Fibroblast of upper back skin (primary cell): ENCODE results near the gene MVB12B.
A peak's percentile ranks its signal among the peaks of the same experiment; 100 is the strongest.

Experiments
- DNase-seq: peaks from one replicate; pipeline ENCODE4 v3.0.0-alpha.2; 2013

Gene MVB12B

GRCh38 chr9:126363847-126364671, 37.4 kb downstream of the MVB12B start:
- DNase-seq: peak; percentile 13

- no peak for DNase-seq
These were observed 39.2 kb downstream of the MVB12B start for GRCh38 chr9:126365780-126366179.

GRCh38 chr9:126366366-126367011, 39.9 kb downstream of the MVB12B start:
- DNase-seq: no peak

- DNase-seq: no peak
These were observed 40.5 kb downstream of the MVB12B start for GRCh38 chr9:126367139-126367538.

GRCh38 chr9:126367616-126368015, 41.0 kb downstream of the MVB12B start:
- DNase-seq: no peak

- DNase-seq: no peak
These were observed 41.4 kb downstream of the MVB12B start for GRCh38 chr9:126368020-126368419.

GRCh38 chr9:126371007-126371870, 44.6 kb downstream of the MVB12B start:
- no peak for DNase-seq

- DNase-seq: peak; percentile 40
These were observed 46.1 kb downstream of the MVB12B start for GRCh38 chr9:126372716-126373115.

- DNase-seq: peak; percentile 83
These were observed 46.6 kb downstream of the MVB12B start for GRCh38 chr9:126373241-126373640.

- DNase-seq: no peak
These were observed 47.7 kb downstream of the MVB12B start for GRCh38 chr9:126374366-126374781.

GRCh38 chr9:126375386-126375785, 48.8 kb downstream of the MVB12B start:
- peak; percentile 47 for DNase-seq

GRCh38 chr9:126376311-126377175, 49.9 kb downstream of the MVB12B start:
- no peak for DNase-seq

GRCh38 chr9:126377176-126377509, 50.5 kb downstream of the MVB12B start:
- no peak for DNase-seq

GRCh38 chr9:126377536-126377935, 50.9 kb downstream of the MVB12B start:
- no peak for DNase-seq

- DNase-seq: no peak
These were observed 52.1 kb downstream of the MVB12B start for GRCh38 chr9:126378761-126379160.

GRCh38 chr9:126379661-126380360, 53.2 kb downstream of the MVB12B start:
- DNase-seq: peak; percentile 49

- DNase-seq: no peak
These were observed 53.8 kb downstream of the MVB12B start for GRCh38 chr9:126380447-126380846.

GRCh38 chr9:126381195-126381594, 54.6 kb downstream of the MVB12B start:
- no peak for DNase-seq

- no peak for DNase-seq
These were observed 56.9 kb downstream of the MVB12B start for GRCh38 chr9:126383406-126384046.

- DNase-seq: no peak
These were observed 58.3 kb downstream of the MVB12B start for GRCh38 chr9:126384926-126385325.

- peak; percentile 29 for DNase-seq
These were observed 59.5 kb downstream of the MVB12B start for GRCh38 chr9:126386088-126386487.
